ENCODE measurements around the gene MLPH. TPM values are rescaled to one million over a fixed set of nuclear protein-coding genes. Genes with fewer than 3 reads are reported as not detected.
A peak's percentile ranks its signal among the peaks of the same experiment; 100 is the strongest.

The MLPH gene
- polyA plus RNA-seq, 1 of the 3 experiments (the other 2 are of a cell fraction), result 93.6 TPM

DNA sequence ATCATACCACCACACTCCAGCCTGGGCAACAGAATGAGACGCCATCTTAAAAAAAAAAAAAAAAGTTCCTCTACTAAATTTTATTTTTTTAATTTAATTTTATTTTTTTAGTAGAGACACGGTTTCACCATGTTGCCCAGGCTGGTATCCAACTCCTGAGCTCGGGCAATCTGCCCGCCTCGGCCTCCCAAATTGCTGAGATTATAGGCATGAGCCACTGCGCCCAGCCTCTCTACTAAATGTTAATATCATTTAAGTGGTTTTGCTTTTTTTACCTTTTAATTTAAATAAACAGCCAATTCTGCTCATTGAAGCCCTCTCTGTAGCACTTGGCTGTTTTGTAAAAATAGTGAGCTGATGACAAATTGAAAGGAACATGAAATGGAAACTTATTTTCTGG, 94.3 kb downstream of the MLPH start:
- no peaks in the 10 kb centered on the region for H3K9me2 ChIP-seq
- no peak overlapping the region for H3K4me3 ChIP-seq (ENCODE audit: low read depth in 2 of 2, low read length in 1 of 2)
- no peaks in the 10 kb centered on the region for H4K20me1 ChIP-seq (ENCODE audit: insufficient read depth)
- ChIA-PET CTCF (interaction anchor here (0.5 to 8.6 kb wide), 28 partner anchors 9 to 684 kb away, joined by 3 to 81 read pairs (median 3); no protein-coding TSS in a partner anchor), POLR2A (no interaction called here)
- no peaks in the 10 kb centered on the region for H3K27me3 ChIP-seq (ENCODE audit: insufficient read depth)
- WGBS (ENCODE audit: low lambda C conversion rate), result 88% methylated on average over 6 of the region's 6 CpGs
- no peak overlapping the region for H2AFZ ChIP-seq (ENCODE audit: low read depth)
- H3K9me3 ChIP-seq, result no peaks in the 10 kb centered on the region
- H3K4me2 ChIP-seq, result no peak overlapping the region
- no peak for TF ChIP-seq CHD2 (IDR thresholded peaks at IDR 0.05; ENCODE audit: low read length, partially characterized antibody)
- TF ChIP-seq EP300 (IDR thresholded peaks at IDR 0.05; ENCODE audit: borderline replicate concordance in 1 of 2, low read depth in 1 of 2, low read length in 1 of 2), result no peak
- TF ChIP-seq, protein P1, sequence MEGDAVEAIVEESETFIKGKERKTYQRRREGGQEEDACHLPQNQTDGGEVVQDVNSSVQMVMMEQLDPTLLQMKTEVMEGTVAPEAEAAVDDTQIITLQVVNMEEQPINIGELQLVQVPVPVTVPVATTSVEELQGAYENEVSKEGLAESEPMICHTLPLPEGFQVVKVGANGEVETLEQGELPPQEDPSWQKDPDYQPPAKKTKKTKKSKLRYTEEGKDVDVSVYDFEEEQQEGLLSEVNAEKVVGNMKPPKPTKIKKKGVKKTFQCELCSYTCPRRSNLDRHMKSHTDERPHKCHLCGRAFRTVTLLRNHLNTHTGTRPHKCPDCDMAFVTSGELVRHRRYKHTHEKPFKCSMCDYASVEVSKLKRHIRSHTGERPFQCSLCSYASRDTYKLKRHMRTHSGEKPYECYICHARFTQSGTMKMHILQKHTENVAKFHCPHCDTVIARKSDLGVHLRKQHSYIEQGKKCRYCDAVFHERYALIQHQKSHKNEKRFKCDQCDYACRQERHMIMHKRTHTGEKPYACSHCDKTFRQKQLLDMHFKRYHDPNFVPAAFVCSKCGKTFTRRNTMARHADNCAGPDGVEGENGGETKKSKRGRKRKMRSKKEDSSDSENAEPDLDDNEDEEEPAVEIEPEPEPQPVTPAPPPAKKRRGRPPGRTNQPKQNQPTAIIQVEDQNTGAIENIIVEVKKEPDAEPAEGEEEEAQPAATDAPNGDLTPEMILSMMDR (IDR thresholded peaks at IDR 0.05), result no peak
- TF ChIP-seq ELF1 (IDR thresholded peaks at IDR 0.05), result no peak
- no peak for TF ChIP-seq SIN3A (IDR thresholded peaks at IDR 0.05; ENCODE audit: borderline replicate concordance, low read depth, low read length)
- TF ChIP-seq, protein P2, sequence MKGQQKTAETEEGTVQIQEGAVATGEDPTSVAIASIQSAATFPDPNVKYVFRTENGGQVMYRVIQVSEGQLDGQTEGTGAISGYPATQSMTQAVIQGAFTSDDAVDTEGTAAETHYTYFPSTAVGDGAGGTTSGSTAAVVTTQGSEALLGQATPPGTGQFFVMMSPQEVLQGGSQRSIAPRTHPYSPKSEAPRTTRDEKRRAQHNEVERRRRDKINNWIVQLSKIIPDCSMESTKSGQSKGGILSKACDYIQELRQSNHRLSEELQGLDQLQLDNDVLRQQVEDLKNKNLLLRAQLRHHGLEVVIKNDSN (IDR thresholded peaks at IDR 0.05; ENCODE audit: borderline replicate concordance, low read depth), result no peak
- no peaks in the 10 kb centered on the region for H3F3A ChIP-seq (replicated peaks; ENCODE audit: insufficient read depth)
- H3K27ac ChIP-seq (ENCODE audit: low read depth in 2 of 2, low read length in 1 of 2), result no peak overlapping the region
- H3K79me2 ChIP-seq (ENCODE audit: insufficient read depth), result no peaks in the 10 kb centered on the region
- no peak for DNase-seq
- H3K4me1 ChIP-seq (ENCODE audit: control insufficient read depth in 1 of 2, insufficient read depth in 2 of 2, low read depth in 1 of 2, low read length in 1 of 2), result peaks cover 0 to 21% of the 10 kb centered on the region in 2 experiments; a peak in 1 of 4 replicates
- H3K9ac ChIP-seq, result no peak overlapping the region
- H3K36me3 ChIP-seq (replicated peaks in 1 of 2; ENCODE audit: control insufficient read depth in 1 of 2, insufficient read depth in 2 of 2, low read length in 1 of 2), result no peaks in the 10 kb centered on the region

GRCh38 chr2:237581751-237582746, 95.0 kb downstream of the MLPH start:
- no peaks in the 10 kb centered on the region for H3K27me3 ChIP-seq (ENCODE audit: insufficient read depth)
- DNase-seq, result peak; percentile 69
- no peak overlapping the region for H2AFZ ChIP-seq (ENCODE audit: low read depth)
- ChIA-PET POLR2A (interaction anchor here (0.6 kb wide), 1 partner anchor 163 kb away, joined by 3 read pairs; no protein-coding TSS in a partner anchor), CTCF (interaction anchor here (0.5 to 8.6 kb wide), 29 partner anchors 10 to 683 kb away, joined by 3 to 81 read pairs (median 3); no protein-coding TSS in a partner anchor)
- no peaks in the 10 kb centered on the region for H3F3A ChIP-seq (replicated peaks; ENCODE audit: insufficient read depth)
- H3K4me3 ChIP-seq (ENCODE audit: low read depth in 2 of 2, low read length in 1 of 2), result no peak overlapping the region
- H3K4me1 ChIP-seq (ENCODE audit: control insufficient read depth in 1 of 2, insufficient read depth in 2 of 2, low read depth in 1 of 2, low read length in 1 of 2), result peaks cover 0 to 21% of the 10 kb centered on the region in 2 experiments; a peak in 1 of 4 replicates
- H3K27ac ChIP-seq (ENCODE audit: low read depth in 2 of 2, low read length in 1 of 2), result peak overlapping the region in 1 of 2 experiments; percentile 77; a peak in 1 of 4 replicates
- H3K4me2 ChIP-seq, result no peak overlapping the region
- H4K20me1 ChIP-seq (ENCODE audit: insufficient read depth), result no peaks in the 10 kb centered on the region
- no peaks in the 10 kb centered on the region for H3K79me2 ChIP-seq (ENCODE audit: insufficient read depth)
- no peaks in the 10 kb centered on the region for H3K36me3 ChIP-seq (replicated peaks in 1 of 2; ENCODE audit: control insufficient read depth in 1 of 2, insufficient read depth in 2 of 2, low read length in 1 of 2)
- no peaks in the 10 kb centered on the region for H3K9me2 ChIP-seq
- H3K9me3 ChIP-seq, result no peaks in the 10 kb centered on the region
- 81% methylated on average over 16 of the region's 25 CpGs for WGBS (ENCODE audit: low lambda C conversion rate)
- H3K9ac ChIP-seq, result no peak overlapping the region
- no peak for TF ChIP-seq POLR2AphosphoS5 (IDR thresholded peaks at IDR 0.05; ENCODE audit: low read depth, low read length)
- TF ChIP-seq RAD21 (IDR thresholded peaks at IDR 0.05; ENCODE audit: low read length), result peak; percentile 77
- no peak for TF ChIP-seq RFX5 (IDR thresholded peaks at IDR 0.05; ENCODE audit: low read length)
- no peak for TF ChIP-seq CHD2 (IDR thresholded peaks at IDR 0.05; ENCODE audit: low read length, partially characterized antibody)
- TF ChIP-seq, protein P1 (IDR thresholded peaks at IDR 0.05), result peak; percentile 61
- 0 out of 2 replicates have a peak, but pooled peaks have one; percentile 15 for TF ChIP-seq USF2 (IDR thresholded peaks at IDR 0.05; ENCODE audit: borderline replicate concordance, low read depth, low read length)
- peak; percentile 54 for TF ChIP-seq SMC3 (IDR thresholded peaks at IDR 0.05; ENCODE audit: low read depth, low read length)
- TF ChIP-seq, protein P3, sequence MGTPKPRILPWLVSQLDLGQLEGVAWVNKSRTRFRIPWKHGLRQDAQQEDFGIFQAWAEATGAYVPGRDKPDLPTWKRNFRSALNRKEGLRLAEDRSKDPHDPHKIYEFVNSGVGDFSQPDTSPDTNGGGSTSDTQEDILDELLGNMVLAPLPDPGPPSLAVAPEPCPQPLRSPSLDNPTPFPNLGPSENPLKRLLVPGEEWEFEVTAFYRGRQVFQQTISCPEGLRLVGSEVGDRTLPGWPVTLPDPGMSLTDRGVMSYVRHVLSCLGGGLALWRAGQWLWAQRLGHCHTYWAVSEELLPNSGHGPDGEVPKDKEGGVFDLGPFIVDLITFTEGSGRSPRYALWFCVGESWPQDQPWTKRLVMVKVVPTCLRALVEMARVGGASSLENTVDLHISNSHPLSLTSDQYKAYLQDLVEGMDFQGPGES (IDR thresholded peaks at IDR 0.05; ENCODE audit: low read depth, low read length), result no peak
